ENCODE results near the gene POLR2E.
"Not testable (repeated sequence)": the region's sequence is repeated elsewhere in the genome, so short reads cannot be mapped to it uniquely, and the experiment has no call there.

The POLR2E gene

GRCh38 chr19:1125601-1126467, 30.7 kb upstream of the POLR2E start:
- DNase-seq, result no peak

DNA sequence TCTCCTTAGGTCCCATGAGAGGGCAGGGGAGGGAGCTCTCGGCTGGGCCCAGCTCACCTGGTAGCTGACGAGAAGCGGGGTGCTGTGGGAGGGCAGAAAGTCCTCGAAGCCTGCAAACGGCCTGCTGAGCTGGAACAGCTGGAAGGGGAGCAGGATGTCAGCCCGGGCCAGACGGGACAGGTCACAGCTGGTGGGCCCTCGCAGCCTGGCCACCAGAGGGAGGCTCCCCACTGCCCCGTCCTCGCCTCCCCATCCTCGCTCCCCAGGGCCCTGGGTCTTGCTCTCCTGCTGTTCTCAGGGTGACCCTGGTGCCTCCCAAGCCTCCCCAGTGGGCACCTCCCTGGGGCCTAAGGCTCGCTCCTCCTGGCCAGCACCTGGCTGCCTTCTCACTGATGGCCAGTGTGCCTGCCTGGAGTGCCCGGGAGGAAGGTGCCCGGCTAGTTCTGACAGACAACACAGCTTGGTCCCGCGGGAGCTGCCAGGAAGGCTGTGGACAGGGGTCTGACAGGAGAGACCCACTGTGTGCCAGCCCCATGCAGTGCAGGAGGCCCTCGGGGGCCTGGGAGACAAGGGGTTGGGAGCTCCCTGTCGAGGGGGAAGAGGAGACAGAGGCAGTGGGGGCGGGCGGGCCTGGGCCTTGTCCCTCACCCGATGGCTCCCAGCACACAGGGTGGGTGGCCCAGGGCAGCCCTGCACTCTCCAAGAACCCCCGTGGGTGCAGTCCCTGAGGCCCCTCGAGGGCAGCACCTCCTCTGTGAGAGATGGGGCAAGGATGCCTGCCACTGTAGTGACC, 28.9 kb upstream of the POLR2E start:
- no peak for DNase-seq

DNA sequence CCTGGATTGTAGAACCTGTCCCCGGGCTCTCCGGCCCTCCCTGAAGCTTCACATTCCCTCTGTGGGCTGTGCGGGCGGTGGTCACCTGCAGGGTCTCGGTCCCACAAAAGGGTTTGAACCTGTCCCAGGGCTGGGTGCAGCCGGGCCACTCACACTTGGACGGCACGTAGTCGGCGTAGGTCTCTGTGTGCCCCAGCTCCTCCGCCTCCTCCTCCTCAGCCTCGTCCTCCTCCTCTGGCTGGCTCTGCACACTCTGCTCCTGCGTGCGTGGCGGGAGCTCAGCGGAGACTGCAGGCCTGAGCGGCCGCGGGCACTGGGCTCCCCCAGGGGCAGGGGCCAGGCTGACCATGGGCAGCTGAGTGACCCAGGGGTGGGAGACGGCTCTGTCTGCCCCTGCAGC, 28.2 kb upstream of the POLR2E start:
- DNase-seq, result no peak

DNA sequence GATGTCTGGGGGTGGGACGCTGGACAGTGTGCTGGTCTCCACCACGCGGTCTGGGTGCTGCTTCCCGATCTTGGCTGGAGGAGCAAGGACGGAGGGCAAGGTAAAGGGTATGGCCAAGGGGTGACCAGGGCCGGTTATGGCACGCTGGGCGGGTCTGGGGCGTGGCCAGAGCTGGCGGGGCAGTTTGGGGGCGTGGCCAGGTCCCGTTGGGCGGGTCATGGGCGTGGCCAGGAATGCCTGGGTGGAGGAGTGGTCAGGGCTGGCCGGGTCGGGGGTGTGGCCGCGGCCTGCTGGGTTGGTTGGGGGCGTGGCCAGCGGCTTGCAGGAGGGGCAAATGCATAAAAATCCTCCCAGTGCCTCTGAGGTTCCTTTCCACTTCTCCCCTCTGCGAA, 27.8 kb upstream of the POLR2E start:
- DNase-seq, result peak; percentile 58

GRCh38 chr19:1122021-1122971, 27.1 kb upstream of the POLR2E start:
- DNase-seq, result no peak

DNA sequence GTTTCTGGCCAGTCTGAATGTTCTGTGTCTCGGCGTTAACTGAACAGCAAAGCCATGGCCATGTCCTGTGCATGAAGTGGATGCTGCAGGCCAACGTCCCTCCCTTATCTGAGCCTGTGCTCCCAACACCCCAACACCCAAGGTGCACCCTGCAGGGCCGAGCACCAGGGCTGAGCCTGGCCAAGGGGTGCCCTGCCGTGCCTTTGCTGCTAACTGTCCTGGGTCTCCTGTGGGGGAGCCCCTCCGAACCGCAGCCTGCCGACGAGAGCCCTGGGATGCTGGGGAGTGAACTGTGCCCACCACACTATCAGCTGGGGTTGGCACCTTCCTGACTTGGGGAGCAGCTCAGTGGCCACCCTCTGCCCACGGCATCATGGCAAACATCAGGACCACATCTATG, 26.2 kb upstream of the POLR2E start:
- no peak for DNase-seq

DNA sequence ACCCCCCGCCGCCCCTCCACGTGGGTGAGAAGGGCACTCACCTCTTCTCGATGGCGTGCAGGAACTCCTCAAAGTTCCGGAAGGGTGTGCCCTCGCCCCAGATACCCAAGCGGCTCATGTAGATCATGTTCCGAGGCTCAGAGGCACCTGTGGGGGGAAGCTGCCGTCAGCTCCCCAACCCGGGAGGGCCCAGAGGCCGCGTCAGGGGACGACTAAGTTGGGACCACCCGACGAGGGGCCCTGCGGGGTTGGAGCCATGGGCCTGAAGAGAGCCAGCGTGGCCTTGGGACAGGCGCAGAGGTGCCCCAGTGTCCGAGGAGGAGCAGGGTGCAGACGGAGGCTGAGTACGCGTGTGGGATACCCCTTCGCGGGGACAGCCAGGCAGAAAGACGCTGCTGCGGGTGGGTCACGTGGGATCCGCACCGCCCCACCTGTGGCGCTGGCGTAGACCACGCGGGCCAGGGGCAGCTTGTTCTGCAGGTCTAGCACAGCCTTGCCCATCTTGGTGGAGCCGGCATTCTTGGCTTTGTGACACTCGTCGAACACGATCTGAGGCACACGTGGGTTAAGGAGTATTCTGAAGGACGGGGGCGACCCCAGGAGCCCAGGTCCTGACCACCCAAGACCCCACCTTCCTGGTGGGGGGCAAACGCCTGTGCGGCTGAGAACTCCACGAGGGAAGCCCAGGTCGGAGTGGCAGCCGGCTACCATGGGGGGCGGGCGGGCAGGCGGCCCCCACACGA, 24.5 kb upstream of the POLR2E start:
- no peak for DNase-seq

DNA sequence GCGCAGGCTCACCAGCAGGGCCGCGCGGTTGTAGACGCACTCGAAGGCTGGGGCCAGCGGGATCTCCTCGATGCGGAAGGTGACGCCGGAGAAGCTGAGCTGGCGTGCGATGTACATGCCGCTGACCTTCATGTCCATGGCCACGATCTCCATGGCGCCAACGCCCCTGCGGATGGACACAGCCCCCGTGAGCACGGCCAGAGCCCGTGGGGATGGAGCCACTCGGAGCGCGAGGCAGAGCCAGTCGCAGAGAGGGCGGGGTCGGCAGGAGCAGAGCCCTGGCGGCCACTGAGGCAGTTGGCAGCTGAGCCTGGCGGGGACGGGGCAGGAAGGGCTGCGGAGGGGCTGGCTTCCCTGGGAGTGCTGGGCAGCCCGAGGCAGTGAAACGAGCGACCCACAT, 23.8 kb upstream of the POLR2E start:
- DNase-seq, result no peak

GRCh38 chr19:1117654-1118053, 22.5 kb upstream of the POLR2E start:
- no peak for DNase-seq

GRCh38 chr19:1116726-1117581, 21.8 kb upstream of the POLR2E start:
- no peak for DNase-seq

DNA sequence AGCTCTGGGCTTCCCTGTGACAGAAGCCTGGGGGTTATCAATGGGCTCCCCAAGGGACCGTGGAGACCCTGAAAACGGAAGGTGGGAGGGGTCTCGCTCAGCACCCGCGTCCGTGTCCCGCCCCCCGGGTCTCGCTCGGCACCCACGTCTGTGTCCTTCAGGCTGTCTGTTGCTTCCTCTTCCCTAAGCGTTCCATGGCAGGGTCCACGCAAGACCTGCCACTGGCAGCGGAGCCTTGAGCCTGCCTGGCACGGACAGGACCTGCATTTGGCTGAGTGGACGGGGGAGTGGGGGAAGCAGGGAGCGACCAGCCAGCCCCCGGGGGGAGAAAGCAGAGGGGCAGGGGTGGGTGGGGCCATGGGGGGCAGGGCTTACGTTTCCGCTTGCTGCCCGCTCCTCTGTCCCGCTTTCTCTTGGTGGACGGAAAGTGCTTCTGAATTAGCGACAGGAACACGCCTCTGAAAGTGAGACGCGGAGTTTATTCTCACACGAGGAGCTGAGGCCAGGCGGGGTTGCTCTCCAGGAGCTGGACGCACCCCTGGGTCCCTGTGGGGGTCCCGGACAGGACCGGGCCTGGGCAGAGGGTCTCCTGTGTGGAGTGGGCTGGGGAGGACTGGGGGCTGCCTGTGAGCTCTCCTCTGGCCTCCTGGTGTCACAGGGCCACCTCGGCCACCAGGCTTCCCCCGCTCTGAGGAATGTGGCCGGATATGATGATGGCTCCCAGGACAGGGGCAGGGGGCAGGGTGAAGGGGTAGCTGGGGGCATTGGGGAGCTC, 20.7 kb upstream of the POLR2E start:
- DNase-seq, result no peak

DNA sequence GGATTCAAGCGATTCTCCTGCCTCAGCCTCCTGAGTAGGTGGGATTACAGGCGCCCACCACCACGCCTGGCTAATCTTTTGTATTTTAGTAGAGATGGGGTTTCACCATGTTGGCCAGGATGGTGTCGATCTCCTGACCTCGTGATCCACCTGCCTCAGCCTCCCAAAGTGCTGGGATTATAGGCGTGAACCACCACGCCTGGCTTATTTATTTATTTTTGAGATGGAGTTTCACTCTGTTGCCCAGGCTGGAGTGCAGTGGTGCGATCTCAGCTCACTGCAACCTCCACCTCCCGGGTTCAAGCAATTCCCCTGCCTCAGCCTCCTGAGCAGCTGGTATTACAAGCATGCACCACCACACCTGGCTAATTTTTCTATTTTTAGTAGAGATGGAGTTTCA, 19.6 kb upstream of the POLR2E start:
- not testable (repeated sequence) for DNase-seq

- no peak for DNase-seq
Observed at GRCh38 chr19:1113986-1114483, 18.9 kb upstream of the POLR2E start.

GRCh38 chr19:1113030-1113985, 18.1 kb upstream of the POLR2E start:
- DNase-seq, result peak; percentile 92

GRCh38 chr19:1112268-1113029, 17.3 kb upstream of the POLR2E start:
- no peak for DNase-seq

GRCh38 chr19:1111641-1112267, 16.6 kb upstream of the POLR2E start:
- no peak for DNase-seq

DNA sequence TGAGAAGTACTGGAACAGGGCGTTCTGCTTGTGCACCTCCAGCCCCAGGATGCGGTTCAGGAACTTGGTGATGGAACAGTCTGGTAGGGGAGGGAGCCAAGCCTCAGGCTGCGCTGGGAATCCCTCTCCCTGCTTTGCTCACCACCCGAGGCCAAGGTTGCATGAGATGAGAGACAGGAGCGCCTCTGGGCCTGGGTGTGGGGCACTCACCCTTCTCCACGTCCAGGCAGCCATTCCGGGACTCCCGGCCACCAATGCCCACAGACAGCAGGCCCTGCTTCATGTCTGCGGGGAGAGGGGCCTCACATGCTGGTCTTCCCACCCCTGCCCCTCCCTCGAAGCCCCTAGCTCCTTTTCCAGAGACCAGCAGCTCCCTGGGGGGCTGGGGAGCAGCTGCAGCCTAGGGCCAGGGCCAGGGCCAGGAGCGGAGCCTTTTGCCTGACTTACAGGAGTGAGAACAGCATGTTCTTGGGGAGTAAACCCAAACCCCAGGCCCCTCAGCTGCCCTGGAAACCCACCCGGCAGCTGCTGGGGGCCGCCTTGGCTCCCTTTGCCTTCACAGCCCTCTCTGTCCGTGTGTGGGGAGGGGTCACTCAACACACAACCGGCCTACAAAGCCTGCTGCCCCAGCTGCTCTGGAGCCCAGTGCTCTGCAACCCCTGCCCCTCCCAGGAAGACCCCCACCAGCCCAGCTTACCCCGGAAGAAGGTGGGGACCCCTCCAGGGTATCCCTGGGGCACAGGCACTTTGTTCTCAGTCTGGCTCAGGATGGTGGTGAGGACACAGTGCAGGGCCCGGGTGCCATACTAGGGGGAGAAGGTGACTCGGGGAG, 15.8 kb upstream of the POLR2E start:
- DNase-seq, result no peak

Data from fibroblast of upper back skin (primary cell).